Fibroblast of skin of scalp (primary cell): ENCODE measurements around the gene DERL2.

ENCODE experiments used
- DNase-seq: peaks from one replicate; pipeline ENCODE4 v3.0.0-alpha.2; 2013

DERL2 gene

DNA sequence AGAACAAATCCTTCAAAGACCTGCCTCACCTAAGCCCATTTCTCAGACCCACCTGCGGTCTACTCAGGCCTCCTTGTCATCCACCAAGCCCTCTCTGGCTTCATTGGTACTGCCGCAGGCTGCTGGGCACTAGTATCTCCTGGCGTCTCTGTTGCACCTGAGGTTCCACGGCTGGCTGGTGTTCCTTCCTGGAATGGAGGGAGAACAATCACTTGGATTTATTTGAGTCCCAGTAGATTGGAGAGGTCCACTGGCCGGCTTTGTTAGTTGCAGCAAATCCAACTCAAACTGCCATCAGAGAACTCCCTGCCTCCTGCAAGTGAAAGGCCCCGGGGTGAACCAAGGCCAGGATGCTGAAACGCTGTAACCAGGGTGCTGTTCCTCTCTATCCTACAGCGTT lies 15.7 kb upstream of the DERL2 start:
- DNase-seq: no peak

DNA sequence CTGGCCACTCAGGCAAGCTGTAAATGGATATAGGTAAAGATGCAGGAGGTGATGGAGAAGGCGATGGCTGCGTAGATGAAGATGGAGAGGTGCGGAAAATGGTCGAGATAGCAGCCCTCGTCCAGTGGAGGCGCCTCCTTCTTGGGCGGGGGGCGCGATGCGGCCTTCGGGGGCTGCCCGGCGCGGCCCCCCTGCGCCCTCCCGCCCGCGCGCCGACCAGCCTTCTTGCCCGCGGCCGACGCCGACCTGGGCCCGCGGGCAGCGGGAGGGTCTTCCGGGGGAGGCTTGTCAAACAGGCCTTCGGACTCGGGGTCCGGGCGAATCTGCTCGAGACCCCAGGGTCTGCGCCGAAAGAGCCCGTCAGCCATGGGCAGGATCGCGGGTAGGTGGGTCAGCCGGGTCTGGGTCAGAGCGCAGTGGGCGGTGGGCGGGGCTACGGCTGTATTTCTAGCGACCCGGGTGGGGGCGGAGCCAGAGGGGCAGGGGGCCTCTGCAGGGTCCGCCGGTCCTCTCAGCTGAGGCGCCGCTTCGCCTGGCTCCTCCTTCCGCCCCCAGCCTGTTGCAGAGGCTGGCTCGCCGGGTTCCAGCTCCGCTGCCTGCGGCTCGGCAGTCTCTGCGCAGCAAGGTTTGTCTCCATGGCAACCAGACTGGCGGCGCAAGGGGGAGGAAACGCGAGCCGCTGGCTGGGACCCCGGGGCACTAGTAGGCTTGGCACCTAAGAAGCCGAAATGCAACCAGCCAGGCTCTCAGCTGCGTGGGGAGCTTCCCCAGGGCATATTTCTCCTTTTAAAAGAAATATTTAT lies 14.8 kb upstream of the DERL2 start:
- peak; percentile 88 for DNase-seq

DNA sequence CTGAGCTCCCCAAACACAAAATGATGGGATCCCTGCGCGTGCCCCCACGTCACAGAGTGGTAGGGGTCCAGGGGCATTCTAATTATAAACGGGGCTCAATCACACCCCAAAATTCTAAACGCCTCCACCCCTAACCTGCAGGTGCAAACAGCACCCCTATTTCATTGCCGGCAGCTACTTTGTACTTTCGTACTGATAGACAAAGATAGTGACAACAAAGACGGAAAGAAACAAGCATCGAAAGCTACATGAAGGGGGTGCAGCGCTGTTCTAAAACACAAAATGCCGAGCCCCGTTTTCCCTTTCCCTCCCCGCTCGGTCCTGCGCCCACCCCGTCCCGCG lies 14.2 kb upstream of the DERL2 start:
- no peak for DNase-seq

- DNase-seq: no peak
These were observed 13.7 kb upstream of the DERL2 start for GRCh38 chr17:5499476-5500231.

DNA sequence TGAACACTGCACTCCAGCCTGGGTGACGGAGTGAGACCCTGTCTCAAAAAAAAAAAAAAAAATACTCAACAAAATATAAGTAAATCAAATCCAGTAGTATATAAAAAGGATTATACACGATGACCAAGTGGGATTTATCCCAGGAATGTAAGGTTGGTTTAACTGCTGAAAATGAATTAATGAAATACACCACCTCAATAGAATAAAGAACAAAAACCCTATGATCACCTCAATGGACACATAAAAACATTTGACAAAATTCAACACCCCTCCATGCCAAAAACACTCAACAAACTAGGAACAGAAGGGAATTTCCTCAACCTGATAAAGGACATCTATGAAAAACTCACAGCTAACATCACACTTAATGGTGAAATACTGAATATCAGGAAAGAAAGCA lies 7.0 kb upstream of the DERL2 start:
- no peak for DNase-seq

- DNase-seq: no peak
These were observed 2.8 kb upstream of the DERL2 start for GRCh38 chr17:5488752-5489151.

- DNase-seq: peak; percentile 100
These were observed 487 bp upstream of the DERL2 start, which contains the start of gene MIS12 for GRCh38 chr17:5486206-5487124. Gene MIS12, plus strand, starts transcription at chr17:5486566. Its CDS starts 2,297 bp downstream, at chr17:5488863.

GRCh38 chr17:5481451-5481850 lies 4.5 kb downstream of the DERL2 start:
- DNase-seq: no peak

- no peak for DNase-seq
These were observed 5.0 kb downstream of the DERL2 start for GRCh38 chr17:5480962-5481361.

DNA sequence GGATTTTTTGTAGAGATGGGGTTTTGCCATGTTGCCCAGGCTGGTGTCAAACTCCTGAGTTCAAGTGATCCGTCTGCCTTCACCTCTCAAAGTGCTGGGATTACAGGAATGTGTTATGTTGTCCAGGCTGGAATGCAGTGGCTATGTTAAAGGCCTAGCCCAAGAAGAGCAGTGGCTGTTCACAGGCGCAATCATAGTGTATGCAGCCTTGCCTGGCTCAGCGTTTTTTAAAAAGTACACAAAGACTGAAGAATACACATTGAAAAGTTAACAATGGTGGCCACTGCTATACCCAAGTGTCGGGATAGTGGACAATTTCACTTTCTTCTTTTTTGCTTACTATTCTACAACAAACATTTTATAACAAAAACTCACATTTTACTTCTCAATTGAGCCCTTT lies 7.0 kb downstream of the DERL2 start:
- DNase-seq: no peak

DNA sequence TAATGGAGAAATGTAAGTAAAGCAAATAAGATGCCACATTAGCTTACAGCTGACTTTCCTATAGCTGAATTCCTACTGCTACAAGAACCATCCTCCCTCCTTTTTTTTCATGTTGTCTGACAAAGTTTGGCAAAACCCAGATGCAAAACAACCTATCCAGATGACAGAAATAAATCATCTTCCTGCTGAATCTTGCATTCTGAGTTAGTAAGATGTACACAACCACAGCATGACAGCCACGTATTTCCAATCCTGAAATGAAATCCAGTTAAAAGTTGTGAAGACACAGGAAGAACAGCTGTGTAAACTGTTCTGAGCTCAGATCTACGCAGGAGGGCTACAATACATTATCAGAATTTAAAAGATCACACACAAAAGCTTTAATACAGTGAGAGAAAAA lies 12.1 kb downstream of the DERL2 start:
- no peak for DNase-seq

DNA sequence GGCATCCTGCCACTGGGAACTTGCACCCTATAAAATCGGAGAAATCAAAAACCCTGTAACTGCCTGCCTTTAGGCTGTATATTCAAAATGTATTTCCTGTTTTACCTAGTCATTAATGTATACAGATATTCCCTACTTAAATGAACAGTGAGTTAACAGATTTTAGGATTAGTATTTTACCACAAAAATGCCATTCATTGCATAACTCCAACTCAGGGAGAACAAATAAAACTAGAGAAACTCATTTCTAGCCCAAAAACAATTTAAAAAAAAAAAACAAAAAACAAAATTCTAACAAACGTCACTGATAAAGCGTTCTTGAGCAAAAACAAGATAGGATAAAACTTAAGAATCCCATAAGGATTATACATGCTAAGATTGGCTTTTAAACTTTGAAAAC lies 13.5 kb downstream of the DERL2 start:
- no peak for DNase-seq

DNA sequence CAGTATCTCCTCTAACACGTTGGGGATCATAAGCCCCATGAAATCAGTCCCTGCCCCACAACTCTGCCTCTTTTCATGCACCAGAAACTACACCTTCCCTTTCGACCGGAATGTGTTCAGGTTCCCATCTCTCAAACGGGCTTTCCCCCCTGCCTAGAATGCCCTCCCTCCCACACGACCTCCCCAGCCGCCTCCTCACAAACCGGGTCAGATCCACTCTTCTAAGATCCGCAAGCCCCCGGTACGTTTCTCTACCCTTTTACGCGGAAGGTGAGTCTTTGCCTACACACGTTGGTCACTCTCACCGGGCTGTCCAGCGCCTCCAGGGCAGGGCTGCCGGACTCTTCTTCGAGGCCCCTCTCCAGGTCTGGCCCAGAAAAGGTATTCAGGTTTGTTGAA lies 17.9 kb downstream of the DERL2 start:
- DNase-seq: no peak

GRCh38 chr17:5467416-5467815 lies 18.6 kb downstream of the DERL2 start:
- no peak for DNase-seq

GRCh38 chr17:5466295-5466694 lies 19.7 kb downstream of the DERL2 start:
- no peak for DNase-seq

- no peak for DNase-seq
These were observed 21.1 kb downstream of the DERL2 start for GRCh38 chr17:5464717-5465507.

DNA sequence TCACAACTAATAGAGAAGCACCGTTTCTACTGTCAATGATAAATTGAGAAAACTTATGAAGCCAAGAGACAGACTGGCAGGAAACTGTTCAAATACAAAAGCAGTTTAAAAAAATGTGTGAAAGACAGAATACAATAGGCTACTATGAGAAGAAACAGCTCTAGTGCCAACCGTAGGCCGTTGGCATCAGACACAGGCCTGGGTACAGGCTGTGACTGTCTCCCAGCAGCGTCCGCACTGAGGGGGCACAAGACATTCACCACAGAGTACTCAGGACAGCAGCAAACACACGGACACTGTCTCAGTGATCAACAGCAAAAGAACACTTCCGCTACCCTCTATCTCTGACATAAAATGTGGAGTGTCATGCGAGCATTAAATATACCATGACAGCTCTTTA lies 39.2 kb downstream of the DERL2 start:
- DNase-seq: no peak

DNA sequence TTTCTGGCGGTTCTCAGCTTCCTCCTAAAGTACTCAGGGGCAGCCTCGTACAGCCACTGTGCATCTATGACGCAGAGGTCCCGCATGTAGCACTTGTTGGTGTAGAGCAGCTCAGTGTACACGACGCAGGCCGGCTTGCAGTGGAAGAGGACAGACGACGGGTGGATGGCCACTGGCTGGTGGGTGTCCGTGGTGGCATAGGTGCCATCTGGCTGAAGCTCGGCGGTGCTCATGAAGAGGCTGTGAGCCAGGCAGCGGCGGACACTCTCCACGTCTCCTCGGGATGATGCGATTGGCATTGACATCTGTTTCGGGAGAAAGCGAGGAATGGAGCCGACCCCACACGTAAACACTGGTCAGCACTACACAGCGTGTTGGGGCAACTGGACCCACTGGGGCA lies 41.8 kb downstream of the DERL2 start:
- no peak for DNase-seq

GRCh38 chr17:5443728-5444127 lies 42.2 kb downstream of the DERL2 start:
- DNase-seq: no peak

GRCh38 chr17:5439446-5439764 lies 46.6 kb downstream of the DERL2 start:
- DNase-seq: no peak

GRCh38 chr17:5438716-5439445 lies 47.1 kb downstream of the DERL2 start, which contains the start of gene C1QBP:
Gene C1QBP, minus strand, starts transcription at chr17:5439155. Its CDS starts 82 bp downstream, at chr17:5439073.
- DNase-seq: peak; percentile 90
